Measurements from ENCODE around the gene CCR6. TPM values are rescaled to one million over a fixed set of nuclear protein-coding genes. Genes with fewer than 3 reads are reported as not detected.

The CCR6 gene
- total RNA-seq, 1 experiment from 2014 or later, result not detected

DNA sequence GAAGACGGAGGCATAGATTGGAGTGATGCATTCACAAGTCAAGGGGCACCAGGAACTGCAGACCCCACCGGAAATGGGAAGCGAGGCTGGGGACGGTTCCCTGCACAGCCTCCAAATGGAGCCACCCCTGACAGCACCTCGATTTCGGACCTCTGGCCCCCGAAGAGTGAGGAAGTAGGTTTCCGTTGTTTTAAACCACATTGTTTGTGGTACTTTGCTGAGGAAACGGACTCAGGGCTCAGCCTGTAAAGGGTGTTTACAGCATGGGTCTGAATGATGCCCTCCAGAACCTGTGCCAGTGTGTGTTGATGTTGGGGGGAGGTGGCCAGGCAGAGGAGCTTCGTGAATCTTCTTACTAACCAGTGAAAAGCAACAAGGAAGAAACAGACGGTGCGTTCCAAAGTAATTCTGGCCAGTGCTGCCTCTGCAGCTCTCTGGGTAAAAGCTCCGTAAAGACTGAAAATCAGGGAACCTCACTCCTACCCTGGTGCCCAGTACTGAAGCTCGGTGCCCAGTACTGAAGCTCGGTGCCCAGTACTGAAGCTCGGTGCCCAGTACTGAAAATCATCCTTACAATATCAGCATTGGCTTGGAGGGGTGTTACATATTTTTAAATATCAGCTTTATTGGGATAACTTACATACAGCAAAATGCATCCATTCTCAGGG lies 30.1 kb upstream of the CCR6 start:
- DNase-seq, result no peak
- peaks cover 4 to 6% of the 10 kb centered on the region in 2 experiments; a peak in 3 of 5 replicates for H3K9me3 Mint-ChIP-seq

More for the DNA sequence above, 30.1 kb upstream of the CCR6 start:
- WGBS (ENCODE audit: extremely low coverage, insufficient read length, low lambda C conversion rate), result no CpG with 5 or more reads among the region's 16 CpGs
- H3K79me2 ChIP-seq (ENCODE audit: insufficient read depth, low read length), result no peaks in the 10 kb centered on the region
- Mint-ChIP-seq H3K4me3 (no peak overlapping the region), H3K27me3 (ENCODE audit: low read depth) (peaks cover 1% of the 10 kb centered on the region; the same call in 1 of the 2 replicates), H3K27ac (no peak overlapping the region), H3K4me1 (peaks cover 8 to 9% of the 10 kb centered on the region in 2 experiments; a peak in 3 of 4 replicates), H3K36me3 (ENCODE audit: insufficient read depth in 1 of 3, low read depth in 3 of 3) (peaks cover 0 to 2% (median 2%) of the 10 kb centered on the region in 3 experiments; a peak in 3 of 7 replicates)
- H3K27me3 ChIP-seq (ENCODE audit: insufficient read depth, low read length), result no peaks in the 10 kb centered on the region
- H3K9ac ChIP-seq (ENCODE audit: extremely low read depth, insufficient read length, low read length), result no peak overlapping the region
- H3K14ac ChIP-seq (ENCODE audit: insufficient read depth, low read length), result no peak overlapping the region
- no peak overlapping the region for H3K27ac ChIP-seq (ENCODE audit: insufficient read length, low read depth, low read length)
- H2BK120ac ChIP-seq (ENCODE audit: low read depth, low read length, poor library complexity, severe bottlenecking), result no peak overlapping the region
- no peak overlapping the region for H2BK20ac ChIP-seq (ENCODE audit: low read depth, low read length, poor library complexity, severe bottlenecking)
- no peaks in the 10 kb centered on the region for H4K20me1 ChIP-seq (ENCODE audit: control insufficient read depth, insufficient read depth, insufficient read length)
- H4K5ac ChIP-seq (ENCODE audit: insufficient read length, low read depth, low read length), result no peak overlapping the region
- H3K23ac ChIP-seq (ENCODE audit: insufficient read length, low read depth, low read length), result no peak overlapping the region
- no peak overlapping the region for H3K4ac ChIP-seq (ENCODE audit: low read depth, low read length)
- no peak overlapping the region for H2BK12ac ChIP-seq (ENCODE audit: insufficient read length, low read depth, low read length)
- no peak overlapping the region for H3T11ph ChIP-seq (ENCODE audit: low read length)
- H2AK5ac ChIP-seq (ENCODE audit: insufficient read length, low read length), result no peak overlapping the region
- TF ChIP-seq, protein P1, sequence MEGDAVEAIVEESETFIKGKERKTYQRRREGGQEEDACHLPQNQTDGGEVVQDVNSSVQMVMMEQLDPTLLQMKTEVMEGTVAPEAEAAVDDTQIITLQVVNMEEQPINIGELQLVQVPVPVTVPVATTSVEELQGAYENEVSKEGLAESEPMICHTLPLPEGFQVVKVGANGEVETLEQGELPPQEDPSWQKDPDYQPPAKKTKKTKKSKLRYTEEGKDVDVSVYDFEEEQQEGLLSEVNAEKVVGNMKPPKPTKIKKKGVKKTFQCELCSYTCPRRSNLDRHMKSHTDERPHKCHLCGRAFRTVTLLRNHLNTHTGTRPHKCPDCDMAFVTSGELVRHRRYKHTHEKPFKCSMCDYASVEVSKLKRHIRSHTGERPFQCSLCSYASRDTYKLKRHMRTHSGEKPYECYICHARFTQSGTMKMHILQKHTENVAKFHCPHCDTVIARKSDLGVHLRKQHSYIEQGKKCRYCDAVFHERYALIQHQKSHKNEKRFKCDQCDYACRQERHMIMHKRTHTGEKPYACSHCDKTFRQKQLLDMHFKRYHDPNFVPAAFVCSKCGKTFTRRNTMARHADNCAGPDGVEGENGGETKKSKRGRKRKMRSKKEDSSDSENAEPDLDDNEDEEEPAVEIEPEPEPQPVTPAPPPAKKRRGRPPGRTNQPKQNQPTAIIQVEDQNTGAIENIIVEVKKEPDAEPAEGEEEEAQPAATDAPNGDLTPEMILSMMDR (conservative IDR thresholded peaks at IDR 0.05), result no peak
- H2BK15ac ChIP-seq (ENCODE audit: low read depth, low read length), result no peak overlapping the region
- no peak overlapping the region for H4K91ac ChIP-seq (ENCODE audit: insufficient read length, low read depth, low read length)
- no peaks in the 10 kb centered on the region for H3K79me1 ChIP-seq (ENCODE audit: insufficient read depth, low read depth, low read length, poor library complexity, severe bottlenecking)
- no peak overlapping the region for H2AFZ ChIP-seq (ENCODE audit: low read length)
- H3K18ac ChIP-seq (ENCODE audit: insufficient read length, low read depth, low read length), result no peak overlapping the region
- no peaks in the 10 kb centered on the region for H3K4me1 ChIP-seq (ENCODE audit: insufficient read depth, low read length)
- no peak overlapping the region for H2BK5ac ChIP-seq (ENCODE audit: insufficient read length, low read length)
- no peak overlapping the region for H3K56ac ChIP-seq (ENCODE audit: insufficient read length, low read depth, low read length)
- H3K23me2 ChIP-seq (ENCODE audit: insufficient read length, low read depth, low read length, poor library complexity, severe bottlenecking), result no peaks in the 10 kb centered on the region
- no peak overlapping the region for H4K8ac ChIP-seq (replicated peaks; ENCODE audit: insufficient read length, low read depth, low read length)
- H3K4me2 ChIP-seq (ENCODE audit: insufficient read depth, insufficient read length, low read length), result no peak overlapping the region
- H3K9me3 ChIP-seq (ENCODE audit: control insufficient read depth, low read depth, low read length), result no peaks in the 10 kb centered on the region
